WTC11 (cell line): Measurements from ENCODE around the gene PRKACB. TPM values are rescaled to one million over a fixed set of nuclear protein-coding genes. Genes with fewer than 3 reads are reported as not detected.

ENCODE experiments used
- ATAC-seq: fragments of 200-7000 bp; cut with Tn5 transposase; 2 replicates; pipeline ENCODE4 v1.10.0; 2021; ENCODE audit warnings: mild to moderate bottlenecking, moderate library complexity
- CTCF ChIA-PET: fragments of 300-600 bp; sonication (Branson Sonifier 250); formaldehyde crosslinking; loops from one replicate; lab custom pipeline; 2021; ENCODE audit warnings: antibody characterized with exemption; lab: Charles Lee
- POLR2A ChIA-PET: fragments of 350-600 bp; sonication (Branson Sonifier 250); formaldehyde crosslinking; loops from one replicate; lab custom pipeline; 2021; ENCODE audit warnings: antibody characterized with exemption; lab: Charles Lee
- DNase-seq: peaks from one replicate; pipeline ENCODE4 v3.0.0; 2021; ENCODE audit warnings: low spot score
- H3K27ac Mint-ChIP-seq: 2 replicates; pipeline ENCODE4 v1.8.0; 2021; ENCODE audit warnings: mixed read lengths
- H3K27me3 Mint-ChIP-seq: 2 replicates; pipeline ENCODE4 v1.8.0; 2021; ENCODE audit warnings: low read depth, mild to moderate bottlenecking, moderate library complexity, mixed read lengths
- H3K36me3 Mint-ChIP-seq: 2 replicates; pipeline ENCODE4 v1.8.0; 2021; ENCODE audit warnings: mixed read lengths
- H3K4me1 Mint-ChIP-seq: 2 replicates; pipeline ENCODE4 v1.8.0; 2022; ENCODE audit warnings: mixed read lengths
- H3K4me3 Mint-ChIP-seq: 2 replicates; pipeline ENCODE4 v1.8.0; 2021; ENCODE audit warnings: mild to moderate bottlenecking, moderate library complexity, mixed read lengths
- H3K9me3 Mint-ChIP-seq: 2 replicates; pipeline ENCODE4 v1.8.0; 2021; ENCODE audit warnings: mixed read lengths
- ATF3 ChIP-seq: sonication (generic); formaldehyde crosslinking; conservative IDR thresholded peaks from 2 replicates; pipeline ENCODE4 v1.8.1; 2022; ENCODE audit warnings: mild to moderate bottlenecking, missing genetic modification reagents
- CBFB ChIP-seq: sonication (generic); formaldehyde crosslinking; IDR thresholded peaks from 2 replicates; pipeline ENCODE4 v1.8.1; 2022; ENCODE audit warnings: mild to moderate bottlenecking, low read depth, missing genetic modification reagents
- E2F1 ChIP-seq: sonication (generic); formaldehyde crosslinking; IDR thresholded peaks from 2 replicates; pipeline ENCODE4 v1.8.0; 2022; ENCODE audit warnings: mild to moderate bottlenecking, missing genetic modification reagents
- ELF4 ChIP-seq: sonication (generic); formaldehyde crosslinking; IDR thresholded peaks from 2 replicates; pipeline ENCODE4 v1.8.1; 2022; ENCODE audit warnings: low read depth, mild to moderate bottlenecking, moderate library complexity, missing genetic modification reagents
- FOXJ3 ChIP-seq: sonication (generic); formaldehyde crosslinking; IDR thresholded peaks from 2 replicates; pipeline ENCODE4 v1.9.0; 2021; ENCODE audit warnings: missing genetic modification reagents, mild to moderate bottlenecking, borderline replicate concordance
- MYBL2 ChIP-seq: sonication (generic); formaldehyde crosslinking; IDR thresholded peaks from 2 replicates; pipeline ENCODE4 v1.8.1; 2023; ENCODE audit warnings: mild to moderate bottlenecking, moderate library complexity, missing genetic modification reagents
- NFYB ChIP-seq: sonication (generic); formaldehyde crosslinking; conservative IDR thresholded peaks from 2 replicates; pipeline ENCODE4 v1.8.0; 2022; ENCODE audit warnings: low read depth, missing genetic modification reagents
- NR3C1 ChIP-seq: sonication (generic); formaldehyde crosslinking; conservative IDR thresholded peaks from 2 replicates; pipeline ENCODE4 v1.8.1; 2023; ENCODE audit warnings: low read depth, mild to moderate bottlenecking, missing genetic modification reagents
- PRRX2 ChIP-seq: fragments of 250-450 bp; sonication (Bioruptor Pico); IDR thresholded peaks from 2 replicates; pipeline ENCODE4 v1.8.0; 2021; ENCODE audit warnings: mild to moderate bottlenecking
- TEAD1 ChIP-seq: sonication (generic); formaldehyde crosslinking; IDR thresholded peaks from 2 replicates; pipeline ENCODE4 v1.8.0; 2022; ENCODE audit warnings: mild to moderate bottlenecking, missing genetic modification reagents
- TEAD4 ChIP-seq: sonication (generic); formaldehyde crosslinking; IDR thresholded peaks from 2 replicates; pipeline ENCODE4 v1.8.0; 2022; ENCODE audit warnings: mild to moderate bottlenecking, missing genetic modification reagents
- TP53 ChIP-seq: sonication (generic); formaldehyde crosslinking; IDR thresholded peaks from 2 replicates; pipeline ENCODE4 v1.8.1; 2023; ENCODE audit warnings: mild to moderate bottlenecking, missing genetic modification reagents
- ZBTB21 ChIP-seq: sonication (generic); formaldehyde crosslinking; IDR thresholded peaks from 2 replicates; pipeline ENCODE4 v1.8.1; 2023; ENCODE audit warnings: mild to moderate bottlenecking, missing genetic modification reagents, borderline replicate concordance
- ZNF138 ChIP-seq: sonication (generic); formaldehyde crosslinking; conservative IDR thresholded peaks from 2 replicates; pipeline ENCODE4 v1.8.1; 2022; ENCODE audit warnings: mild to moderate bottlenecking, moderate library complexity, missing genetic modification reagents
- ZNF219 ChIP-seq: sonication (generic); formaldehyde crosslinking; IDR thresholded peaks from 2 replicates; pipeline ENCODE4 v1.8.0; 2023; ENCODE audit warnings: missing genetic modification reagents, mild to moderate bottlenecking, borderline replicate concordance
- ZNF317 ChIP-seq: sonication (generic); formaldehyde crosslinking; IDR thresholded peaks from 2 replicates; pipeline ENCODE4 v1.8.1; 2023; ENCODE audit warnings: low read depth, mild to moderate bottlenecking, moderate library complexity, missing genetic modification reagents, borderline replicate concordance
- ZNF416 ChIP-seq: fragments of 250-450 bp; sonication (Bioruptor Pico); IDR thresholded peaks from 2 replicates; pipeline ENCODE4 v1.9.0; 2021; ENCODE audit warnings: mild to moderate bottlenecking, inconsistent platforms
- ZNF532 ChIP-seq: fragments of 250-450 bp; sonication (Bioruptor Pico); IDR thresholded peaks from 2 replicates; pipeline ENCODE4 v1.9.0; 2021; ENCODE audit warnings: mild to moderate bottlenecking, borderline replicate concordance
- total RNA-seq: library from RNA; stranded (reverse); gene quantifications from 3 replicates; pipeline ENCODE4 v1.2.3, GENCODE V29; 2021
- TF ChIP-seq, protein P1 (sequence below): sonication (generic); formaldehyde crosslinking; IDR thresholded peaks from 2 replicates; pipeline ENCODE4 v1.8.1; 2023; ENCODE audit warnings: mild to moderate bottlenecking, missing genetic modification reagents, moderate library complexity
- TF ChIP-seq, protein P2 (sequence below): sonication (generic); formaldehyde crosslinking; IDR thresholded peaks from 2 replicates; pipeline ENCODE4 v1.8.0; 2022; ENCODE audit warnings: mild to moderate bottlenecking, missing genetic modification reagents
- TF ChIP-seq, protein P3 (sequence below): sonication (generic); formaldehyde crosslinking; IDR thresholded peaks from 2 replicates; pipeline ENCODE4 v1.8.1; 2023; ENCODE audit warnings: mild to moderate bottlenecking, missing genetic modification reagents
- TF ChIP-seq, protein P4 (sequence below): sonication (generic); formaldehyde crosslinking; IDR thresholded peaks from 2 replicates; pipeline ENCODE4 v1.8.1; 2022; ENCODE audit warnings: missing genetic modification reagents, borderline replicate concordance

Gene PRKACB
- total RNA-seq, 1 experiment from 2014 or later: 18.4 TPM

GRCh38 chr1:84247425-84248220 lies 103.6 kb downstream of the PRKACB start:
- Mint-ChIP-seq H3K4me3 (no peak overlapping the region), H3K27ac (no peak overlapping the region), H3K4me1 (no peaks in the 10 kb centered on the region), H3K27me3 (no peaks in the 10 kb centered on the region), H3K9me3 (peaks cover 23% of the 10 kb centered on the region)
- no peak for DNase-seq
- no peak for TF ChIP-seq FOXJ3 (CRISPR knock-in tag)
- no peak for TF ChIP-seq ZNF317 (CRISPR knock-in tag)
- no peak for TF ChIP-seq TEAD1 (CRISPR knock-in tag)
- TF ChIP-seq, protein P1, sequence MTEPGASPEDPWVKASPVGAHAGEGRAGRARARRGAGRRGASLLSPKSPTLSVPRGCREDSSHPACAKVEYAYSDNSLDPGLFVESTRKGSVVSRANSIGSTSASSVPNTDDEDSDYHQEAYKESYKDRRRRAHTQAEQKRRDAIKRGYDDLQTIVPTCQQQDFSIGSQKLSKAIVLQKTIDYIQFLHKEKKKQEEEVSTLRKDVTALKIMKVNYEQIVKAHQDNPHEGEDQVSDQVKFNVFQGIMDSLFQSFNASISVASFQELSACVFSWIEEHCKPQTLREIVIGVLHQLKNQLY (CRISPR knock-in tag): no peak
- no peak for TF ChIP-seq PRRX2 (CRISPR knock-in tag)
- no peak for TF ChIP-seq CBFB
- no peak for TF ChIP-seq ATF3
- TF ChIP-seq ZNF416 (CRISPR knock-in tag): no peak
- TF ChIP-seq NR3C1 (CRISPR knock-in tag): no peak
- TF ChIP-seq, protein P2, sequence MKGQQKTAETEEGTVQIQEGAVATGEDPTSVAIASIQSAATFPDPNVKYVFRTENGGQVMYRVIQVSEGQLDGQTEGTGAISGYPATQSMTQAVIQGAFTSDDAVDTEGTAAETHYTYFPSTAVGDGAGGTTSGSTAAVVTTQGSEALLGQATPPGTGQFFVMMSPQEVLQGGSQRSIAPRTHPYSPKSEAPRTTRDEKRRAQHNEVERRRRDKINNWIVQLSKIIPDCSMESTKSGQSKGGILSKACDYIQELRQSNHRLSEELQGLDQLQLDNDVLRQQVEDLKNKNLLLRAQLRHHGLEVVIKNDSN (CRISPR knock-in tag): no peak
- TF ChIP-seq, all 79 proteins: peak for 0
- POLR2A ChIA-PET: no interaction called here
- ATAC-seq: no peak
- CTCF ChIA-PET: no interaction called here
- H3K36me3 Mint-ChIP-seq: peaks cover 6% of the 10 kb centered on the region; the same call in 1 of the 2 replicates

DNA sequence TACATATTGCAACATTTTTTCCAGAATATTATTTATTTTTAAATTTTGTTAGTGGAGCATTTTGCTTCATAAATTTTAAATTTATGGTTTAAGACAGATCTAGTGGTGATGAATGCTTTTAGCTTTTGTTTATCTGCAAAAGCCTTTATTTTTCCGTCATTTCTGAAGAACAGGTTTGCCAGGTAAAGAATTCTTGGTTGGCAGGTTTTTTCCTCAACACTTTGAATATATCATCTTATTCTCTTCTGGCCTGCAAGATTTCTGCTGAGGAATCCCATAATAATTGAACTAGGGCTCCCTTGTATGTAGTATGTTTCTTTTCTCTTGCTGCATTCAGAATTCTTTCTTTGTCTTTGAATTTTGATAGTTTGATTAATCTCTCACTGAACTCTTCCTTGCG lies 106.6 kb downstream of the PRKACB start:
- TF ChIP-seq ZBTB21: no peak
- TF ChIP-seq TEAD4 (CRISPR knock-in tag): no peak
- TF ChIP-seq ZNF219 (CRISPR knock-in tag): no peak
- no peak for TF ChIP-seq TP53 (CRISPR knock-in tag)
- TF ChIP-seq ZNF317 (CRISPR knock-in tag): no peak
- no peak for TF ChIP-seq ELF4
- TF ChIP-seq ZNF138 (CRISPR knock-in tag): no peak
- no peak for TF ChIP-seq E2F1 (CRISPR knock-in tag)
- TF ChIP-seq ZNF416 (CRISPR knock-in tag): no peak
- no peak for TF ChIP-seq NFYB (CRISPR knock-in tag)

DNA sequence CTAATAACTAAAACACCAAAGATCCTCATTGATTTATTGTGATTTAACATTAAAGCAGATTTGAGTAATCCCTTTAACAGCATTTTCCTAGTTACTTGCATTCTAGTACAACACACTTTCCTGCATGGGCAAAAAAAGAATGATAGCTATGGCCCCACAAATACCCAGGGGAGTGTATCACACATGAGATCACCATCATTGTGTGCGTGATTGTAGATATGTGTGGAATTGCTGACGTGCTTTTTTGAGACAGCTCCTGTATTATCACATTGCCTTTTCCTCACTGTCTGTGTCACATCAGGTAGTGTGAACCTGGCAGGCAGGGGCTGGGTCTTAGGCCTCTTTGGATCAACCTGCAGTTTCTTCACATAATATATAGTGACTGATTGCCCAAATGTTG lies 109.0 kb downstream of the PRKACB start:
- Mint-ChIP-seq H3K9me3 (peaks cover 23% of the 10 kb centered on the region), H3K4me1 (peaks cover 12% of the 10 kb centered on the region), H3K36me3 (peaks cover 6% of the 10 kb centered on the region; the same call in 1 of the 2 replicates), H3K27me3 (no peaks in the 10 kb centered on the region), H3K4me3 (no peak overlapping the region), H3K27ac (no peak overlapping the region)
- no peak for ATAC-seq
- ChIA-PET POLR2A (no interaction called here), CTCF (no interaction called here)
- DNase-seq: no peak
- TF ChIP-seq MYBL2 (CRISPR knock-in tag) (no peak), ZNF138 (CRISPR knock-in tag) (no peak), ZNF532 (CRISPR knock-in tag) (no peak)
- TF ChIP-seq, protein P3, sequence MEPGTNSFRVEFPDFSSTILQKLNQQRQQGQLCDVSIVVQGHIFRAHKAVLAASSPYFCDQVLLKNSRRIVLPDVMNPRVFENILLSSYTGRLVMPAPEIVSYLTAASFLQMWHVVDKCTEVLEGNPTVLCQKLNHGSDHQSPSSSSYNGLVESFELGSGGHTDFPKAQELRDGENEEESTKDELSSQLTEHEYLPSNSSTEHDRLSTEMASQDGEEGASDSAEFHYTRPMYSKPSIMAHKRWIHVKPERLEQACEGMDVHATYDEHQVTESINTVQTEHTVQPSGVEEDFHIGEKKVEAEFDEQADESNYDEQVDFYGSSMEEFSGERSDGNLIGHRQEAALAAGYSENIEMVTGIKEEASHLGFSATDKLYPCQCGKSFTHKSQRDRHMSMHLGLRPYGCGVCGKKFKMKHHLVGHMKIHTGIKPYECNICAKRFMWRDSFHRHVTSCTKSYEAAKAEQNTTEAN (CRISPR knock-in tag): no peak
- TF ChIP-seq, protein P4, sequence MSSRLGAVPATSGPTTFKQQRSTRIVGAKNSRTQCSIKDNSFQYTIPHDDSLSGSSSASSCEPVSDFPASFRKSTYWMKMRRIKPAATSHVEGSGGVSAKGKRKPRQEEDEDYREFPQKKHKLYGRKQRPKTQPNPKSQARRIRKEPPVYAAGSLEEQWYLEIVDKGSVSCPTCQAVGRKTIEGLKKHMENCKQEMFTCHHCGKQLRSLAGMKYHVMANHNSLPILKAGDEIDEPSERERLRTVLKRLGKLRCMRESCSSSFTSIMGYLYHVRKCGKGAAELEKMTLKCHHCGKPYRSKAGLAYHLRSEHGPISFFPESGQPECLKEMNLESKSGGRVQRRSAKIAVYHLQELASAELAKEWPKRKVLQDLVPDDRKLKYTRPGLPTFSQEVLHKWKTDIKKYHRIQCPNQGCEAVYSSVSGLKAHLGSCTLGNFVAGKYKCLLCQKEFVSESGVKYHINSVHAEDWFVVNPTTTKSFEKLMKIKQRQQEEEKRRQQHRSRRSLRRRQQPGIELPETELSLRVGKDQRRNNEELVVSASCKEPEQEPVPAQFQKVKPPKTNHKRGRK: no peak

More for the DNA sequence above, 106.6 kb downstream of the PRKACB start:
- CTCF ChIA-PET: no interaction called here
- Mint-ChIP-seq H3K27me3 (no peaks in the 10 kb centered on the region), H3K27ac (no peak overlapping the region), H3K36me3 (peaks cover 6% of the 10 kb centered on the region; the same call in 1 of the 2 replicates), H3K9me3 (peaks cover 23% of the 10 kb centered on the region), H3K4me3 (no peak overlapping the region), H3K4me1 (peaks cover 12% of the 10 kb centered on the region)
- DNase-seq: no peak
- POLR2A ChIA-PET: no interaction called here
- no peak for ATAC-seq
